Caco-2 (cell line): ENCODE measurements around the gene NGEF. TPM values are rescaled to one million over a fixed set of nuclear protein-coding genes. Genes with fewer than 3 reads are reported as not detected.
A peak's percentile ranks its signal among the peaks of the same experiment; 100 is the strongest.

Source experiments
- BruUV-seq: library from RNA; stranded (reverse); fragments of 400-500 nt; replicated peaks from 2 replicates; lab custom pipeline; 2021; lab: Mats Ljungman, UMichigan
- CTCF ChIA-PET: fragments of 300-600 bp; sonication (Branson Sonifier 250); formaldehyde crosslinking; loops from one replicate; lab custom pipeline; 2022; ENCODE audit warnings: antibody characterized with exemption; lab: Charles Lee
- POLR2A ChIA-PET: fragments of 300-600 bp; sonication (Branson Sonifier 250); formaldehyde crosslinking; loops from one replicate; lab custom pipeline; 2022; ENCODE audit warnings: antibody characterized with exemption; lab: Charles Lee
- DNase-seq, 2 experiments: peaks; one replicate each; pipeline versions ENCODE4 v3.0.0 to v3.0.0-alpha.2; 2020 to 2022
- H3K27me3 ChIP-seq: replicated peaks from 2 replicates; pipeline ENCODE4 v1.6.0; 2011; ENCODE audit warnings: low read length; ENCODE audit not compliant: control insufficient read depth, insufficient read depth
- H3K36me3 ChIP-seq: 2 replicates; pipeline ENCODE4 v1.5.1; 2011; ENCODE audit warnings: low read length; ENCODE audit not compliant: control insufficient read depth, insufficient read depth
- H3K4me1 ChIP-seq: fragments of 250-450 bp; sonication (Bioruptor Pico); 2 replicates; pipeline ENCODE4 v1.5.1; 2020; ENCODE audit warnings: mild to moderate bottlenecking
- H3K4me3 ChIP-seq: 2 replicates; pipeline ENCODE4 v1.5.1; 2011; ENCODE audit warnings: low read depth, mild to moderate bottlenecking, control low read depth, low read length
- H3K9me3 ChIP-seq: fragments of 250-450 bp; sonication (Bioruptor Pico); 2 replicates; pipeline ENCODE4 v1.5.1; 2020; ENCODE audit warnings: mild to moderate bottlenecking, moderate library complexity
- H3K27ac Mint-ChIP-seq: one replicate; pipeline ENCODE4 v1.8.0; 2022; ENCODE audit warnings: mixed read lengths; ENCODE audit not compliant: unreplicated experiment
- H3K27me3 Mint-ChIP-seq: one replicate; pipeline ENCODE4 v1.8.0; 2022; ENCODE audit warnings: mixed read lengths; ENCODE audit not compliant: insufficient read depth, unreplicated experiment
- H3K36me3 Mint-ChIP-seq: one replicate; pipeline ENCODE4 v1.8.0; 2022; ENCODE audit warnings: mild to moderate bottlenecking, mixed read lengths; ENCODE audit not compliant: insufficient read depth, unreplicated experiment
- H3K4me1 Mint-ChIP-seq: one replicate; pipeline ENCODE4 v1.8.0; 2022; ENCODE audit warnings: low read depth, mixed read lengths; ENCODE audit not compliant: unreplicated experiment
- H3K4me3 Mint-ChIP-seq: one replicate; pipeline ENCODE4 v1.8.0; 2022; ENCODE audit warnings: mild to moderate bottlenecking, moderate library complexity, mixed read lengths; ENCODE audit not compliant: unreplicated experiment
- H3K9me3 Mint-ChIP-seq: one replicate; pipeline ENCODE4 v1.8.0; 2022; ENCODE audit warnings: mixed read lengths; ENCODE audit not compliant: unreplicated experiment
- intact Hi-C: fragments of 100-400 bp; cut with micrococcal nuclease; formaldehyde crosslinking; loops from one replicate; pipeline ENCODE4 v1.10.0; 2022; ENCODE audit not compliant: unreplicated experiment
- total RNA-seq: library from RNA; stranded (reverse); gene quantifications from 2 replicates; pipeline ENCODE4 v1.2.3, GENCODE V29; 2022
- TF ChIP-seq, protein P1 (sequence below), 2 experiments: fragments of 200-600 bp in 1 of 2; IDR thresholded peaks; 1 replicate in 1 of 2; 2 replicates in 1 of 2; pipeline versions ENCODE4 v1.5.1 to v1.8.0; 2011 to 2022; ENCODE audit warnings: antibody characterized with exemption in 1 of 2, control low read depth in 1 of 2, inconsistent platforms in 1 of 2, low read depth in 1 of 2, low read length in 1 of 2, mild to moderate bottlenecking in 1 of 2, moderate library complexity in 1 of 2; ENCODE audit not compliant: insufficient read depth in 1 of 2, severe bottlenecking in 1 of 2, unreplicated experiment in 1 of 2

Gene NGEF
- total RNA-seq, 1 experiment from 2014 or later, result 0.77 TPM

DNA sequence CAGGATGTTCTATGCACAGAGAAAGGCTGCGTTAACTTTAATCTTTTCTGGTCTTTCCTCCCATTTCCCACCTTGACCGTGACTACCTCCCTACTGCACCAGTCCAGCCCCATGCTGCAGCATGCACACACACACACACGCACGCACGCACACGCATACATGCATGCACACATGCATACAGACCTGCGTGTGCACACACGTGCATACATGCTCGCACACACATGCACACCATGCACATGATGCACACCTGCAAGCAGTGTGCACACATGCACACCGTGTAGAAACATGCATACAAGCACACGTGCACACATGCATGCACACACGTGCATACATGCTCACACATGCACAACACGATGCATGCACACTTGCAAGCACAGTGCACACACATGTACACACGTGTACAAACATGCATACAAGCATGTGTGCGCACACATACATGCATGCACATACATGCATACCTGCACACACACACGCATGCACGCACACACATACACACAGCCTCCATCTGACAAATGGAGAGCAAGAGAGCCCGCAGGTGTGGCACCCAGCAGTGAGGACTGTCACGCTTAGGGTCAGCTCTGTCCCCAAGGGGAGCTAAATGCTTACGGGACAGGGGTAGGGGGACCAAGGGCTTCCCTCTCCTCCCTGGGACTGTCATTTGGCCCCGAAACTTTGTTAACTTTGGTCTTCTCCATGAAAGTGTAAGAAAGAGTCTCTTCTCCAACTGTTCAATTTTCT, 124.8 kb downstream of the NGEF start:
- DNase-seq, result no peak
- no peaks in the 10 kb centered on the region; the same call in 1 of the 2 replicates for H3K36me3 ChIP-seq
- H3K4me1 Mint-ChIP-seq, result no peaks in the 10 kb centered on the region
- CTCF ChIA-PET, result interaction anchor here (0.7 kb wide), 1 partner anchor 125 kb away, joined by 3 read pairs; no protein-coding TSS in a partner anchor
- POLR2A ChIA-PET, result no interaction called here
- no peak overlapping the region for H3K4me3 Mint-ChIP-seq
- BruUV-seq, result no TSS peak
- no peaks in the 10 kb centered on the region for H3K27me3 ChIP-seq
- intact Hi-C loops, result no loop called here
- H3K27ac Mint-ChIP-seq, result no peak overlapping the region
- H3K9me3 Mint-ChIP-seq, result no peaks in the 10 kb centered on the region
- no peak overlapping the region for H3K4me3 ChIP-seq
- H3K27me3 Mint-ChIP-seq, result no peaks in the 10 kb centered on the region
- no peaks in the 10 kb centered on the region for H3K9me3 ChIP-seq
- H3K4me1 ChIP-seq, result no peaks in the 10 kb centered on the region
- H3K36me3 Mint-ChIP-seq, result no peaks in the 10 kb centered on the region
- TF ChIP-seq, protein P1, sequence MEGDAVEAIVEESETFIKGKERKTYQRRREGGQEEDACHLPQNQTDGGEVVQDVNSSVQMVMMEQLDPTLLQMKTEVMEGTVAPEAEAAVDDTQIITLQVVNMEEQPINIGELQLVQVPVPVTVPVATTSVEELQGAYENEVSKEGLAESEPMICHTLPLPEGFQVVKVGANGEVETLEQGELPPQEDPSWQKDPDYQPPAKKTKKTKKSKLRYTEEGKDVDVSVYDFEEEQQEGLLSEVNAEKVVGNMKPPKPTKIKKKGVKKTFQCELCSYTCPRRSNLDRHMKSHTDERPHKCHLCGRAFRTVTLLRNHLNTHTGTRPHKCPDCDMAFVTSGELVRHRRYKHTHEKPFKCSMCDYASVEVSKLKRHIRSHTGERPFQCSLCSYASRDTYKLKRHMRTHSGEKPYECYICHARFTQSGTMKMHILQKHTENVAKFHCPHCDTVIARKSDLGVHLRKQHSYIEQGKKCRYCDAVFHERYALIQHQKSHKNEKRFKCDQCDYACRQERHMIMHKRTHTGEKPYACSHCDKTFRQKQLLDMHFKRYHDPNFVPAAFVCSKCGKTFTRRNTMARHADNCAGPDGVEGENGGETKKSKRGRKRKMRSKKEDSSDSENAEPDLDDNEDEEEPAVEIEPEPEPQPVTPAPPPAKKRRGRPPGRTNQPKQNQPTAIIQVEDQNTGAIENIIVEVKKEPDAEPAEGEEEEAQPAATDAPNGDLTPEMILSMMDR (IDR thresholded peaks at IDR 0.05; ENCODE audit: insufficient read depth in 1 of 2, low read depth in 1 of 2, low read length in 1 of 2, severe bottlenecking in 1 of 2, unreplicated experiment in 1 of 2), result no peak

DNA sequence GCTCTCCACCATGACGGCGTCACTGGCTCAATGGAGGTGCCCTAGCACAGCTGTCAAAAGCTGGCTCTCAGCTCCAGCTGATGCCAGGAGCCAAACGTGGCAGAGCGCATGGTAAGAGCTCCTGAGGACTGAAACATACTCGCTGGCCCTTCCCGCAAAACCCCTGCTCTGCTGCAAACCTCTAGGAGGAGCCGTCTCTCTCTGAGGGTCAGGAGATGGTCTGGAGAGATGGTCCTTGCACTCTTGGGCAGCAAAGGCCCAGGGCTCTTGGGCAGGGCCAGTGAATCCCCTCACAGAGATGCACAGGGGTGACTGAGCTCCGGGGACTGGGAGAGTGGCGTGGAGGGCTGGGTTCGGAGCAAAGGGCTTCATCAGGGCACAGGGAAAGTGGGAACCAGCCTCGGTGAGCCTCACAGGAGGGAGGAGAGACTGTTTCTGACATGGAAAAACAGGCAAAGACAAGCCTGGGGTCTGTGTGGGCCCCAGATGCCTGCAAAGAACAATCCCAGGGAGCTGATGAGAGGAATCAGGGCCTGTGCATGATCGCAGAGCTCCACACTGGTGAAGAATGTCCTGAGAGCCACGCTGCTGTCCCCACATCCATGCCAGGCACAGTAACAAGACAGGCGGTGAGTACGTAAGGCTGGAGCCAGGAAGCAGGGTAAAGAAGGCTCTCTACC, 125.7 kb downstream of the NGEF start:
- no peak for DNase-seq
- CTCF ChIA-PET, result interaction anchor here (0.7 to 1.0 kb wide), 3 partner anchors 10 to 142 kb away, joined by 3 to 5 read pairs (median 3); no protein-coding TSS in a partner anchor
- POLR2A ChIA-PET, result no interaction called here
- Histone ChIP-seq H3K9me3 (no peaks in the 10 kb centered on the region), H3K27me3 (no peaks in the 10 kb centered on the region), H3K36me3 (no peaks in the 10 kb centered on the region; the same call in 1 of the 2 replicates), H3K4me3 (no peak overlapping the region), H3K4me1 (no peaks in the 10 kb centered on the region)
- no peaks in the 10 kb centered on the region for H3K36me3 Mint-ChIP-seq
- TF ChIP-seq, protein P1 (IDR thresholded peaks at IDR 0.05; ENCODE audit: insufficient read depth in 1 of 2, low read depth in 1 of 2, low read length in 1 of 2, severe bottlenecking in 1 of 2, unreplicated experiment in 1 of 2), result peak in 1 of 2 experiments; percentile 14
- H3K27ac Mint-ChIP-seq, result no peak overlapping the region
- no peaks in the 10 kb centered on the region for H3K27me3 Mint-ChIP-seq
- H3K4me1 Mint-ChIP-seq, result no peaks in the 10 kb centered on the region
- no peaks in the 10 kb centered on the region for H3K9me3 Mint-ChIP-seq
- intact Hi-C loops, result no loop called here
- no TSS peak for BruUV-seq
- H3K4me3 Mint-ChIP-seq, result no peak overlapping the region

DNA sequence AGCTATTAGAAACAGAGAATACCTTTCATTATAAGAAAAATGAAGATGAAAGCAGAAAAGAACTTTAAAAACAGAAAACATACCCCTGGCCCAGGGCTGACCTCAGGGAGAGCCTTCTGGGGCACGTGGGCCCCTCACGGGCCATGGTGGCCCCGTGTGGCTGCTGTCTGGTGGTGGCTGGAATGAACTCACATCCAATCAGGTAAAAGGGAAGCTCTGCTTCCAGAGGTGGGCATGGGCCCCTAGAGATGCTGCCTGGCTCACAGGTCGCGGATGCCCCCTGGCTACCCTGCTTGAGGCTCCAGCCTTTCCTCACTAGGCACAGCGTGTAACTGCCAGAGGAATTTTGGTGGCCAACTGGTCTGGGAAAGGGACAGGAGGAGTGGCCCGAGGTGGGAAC, 126.4 kb downstream of the NGEF start:
- intact Hi-C loops, result no loop called here
- no peaks in the 10 kb centered on the region for H3K36me3 Mint-ChIP-seq
- no peaks in the 10 kb centered on the region for H3K9me3 ChIP-seq
- H3K9me3 Mint-ChIP-seq, result no peaks in the 10 kb centered on the region
- no peak for DNase-seq
- H3K27me3 Mint-ChIP-seq, result no peaks in the 10 kb centered on the region
- no peaks in the 10 kb centered on the region for H3K27me3 ChIP-seq
- no peaks in the 10 kb centered on the region for H3K4me1 ChIP-seq
- no peaks in the 10 kb centered on the region for H3K4me1 Mint-ChIP-seq
- BruUV-seq, result no TSS peak
- TF ChIP-seq, protein P1 (IDR thresholded peaks at IDR 0.05; ENCODE audit: insufficient read depth in 1 of 2, low read depth in 1 of 2, low read length in 1 of 2, severe bottlenecking in 1 of 2, unreplicated experiment in 1 of 2), result no peak
- H3K4me3 ChIP-seq, result no peak overlapping the region
- H3K36me3 ChIP-seq, result no peaks in the 10 kb centered on the region; the same call in 1 of the 2 replicates
- ChIA-PET POLR2A (no interaction called here), CTCF (interaction anchor here (0.9 to 1.0 kb wide), 2 partner anchors 9 to 142 kb away, joined by 3 to 5 read pairs; no protein-coding TSS in a partner anchor)
- H3K4me3 Mint-ChIP-seq, result no peak overlapping the region
- H3K27ac Mint-ChIP-seq, result no peak overlapping the region
